Mesenchymal stem cell (in vitro differentiated cells and primary cell): ENCODE results near the gene ADK.

Experiments
- DNase-seq: peaks from one replicate; pipeline ENCODE4 v3.0.0-alpha.2; 2013
- H2AFZ ChIP-seq: one replicate; pipeline ENCODE4 v1.6.1; 2013; ENCODE audit warnings: low read depth, mild to moderate bottlenecking, control low read depth, inconsistent platforms, low read length, moderate library complexity
- H2AK5ac ChIP-seq: 2 replicates; pipeline ENCODE4 v1.6.1; 2013; ENCODE audit warnings: low read length, moderate library complexity, mild to moderate bottlenecking, inconsistent platforms; ENCODE audit not compliant: severe bottlenecking
- H2BK120ac ChIP-seq: one replicate; pipeline ENCODE4 v1.6.1; 2013; ENCODE audit warnings: low read depth, mild to moderate bottlenecking, inconsistent platforms, low read length, moderate library complexity
- H2BK12ac ChIP-seq, 2 experiments: one replicate each; pipeline ENCODE4 v1.6.1; 2013; ENCODE audit warnings: inconsistent platforms in 2 of 2, low read length in 2 of 2, mild to moderate bottlenecking in 2 of 2, moderate library complexity in 2 of 2, control low read depth in 1 of 2
- H2BK15ac ChIP-seq: one replicate; pipeline ENCODE4 v1.6.1; 2013; ENCODE audit warnings: mild to moderate bottlenecking, low read depth, inconsistent platforms; ENCODE audit not compliant: poor library complexity, severe bottlenecking
- H2BK5ac ChIP-seq: 2 replicates; pipeline ENCODE4 v1.6.1; 2013; ENCODE audit warnings: low read depth, mild to moderate bottlenecking, low read length, control low read depth, inconsistent platforms; ENCODE audit not compliant: poor library complexity, severe bottlenecking
- H3K14ac ChIP-seq, 2 experiments: one replicate each; pipeline ENCODE4 v1.6.1; 2013; ENCODE audit warnings: inconsistent platforms in 2 of 2, low read length in 2 of 2, control low read depth in 1 of 2, mild to moderate bottlenecking in 1 of 2, moderate library complexity in 1 of 2
- H3K18ac ChIP-seq, 2 experiments: one replicate each; pipeline ENCODE4 v1.6.1; 2013; ENCODE audit warnings: inconsistent platforms in 2 of 2, low read length in 2 of 2, control low read depth in 1 of 2, low read depth in 1 of 2, mild to moderate bottlenecking in 1 of 2
- H3K23ac ChIP-seq, 2 experiments: one replicate each; pipeline ENCODE4 v1.6.1; 2013; ENCODE audit warnings: inconsistent platforms in 2 of 2, low read length in 2 of 2, mild to moderate bottlenecking in 2 of 2, moderate library complexity in 2 of 2, control low read depth in 1 of 2
- H3K27ac ChIP-seq: 2 replicates; pipeline ENCODE4 v1.5.1; 2013; ENCODE audit warnings: mild to moderate bottlenecking, moderate library complexity, low read length, control low read depth, inconsistent platforms; ENCODE audit not compliant: poor library complexity, severe bottlenecking
- H3K27me3 ChIP-seq, 2 experiments: 2 replicates each; pipeline versions ENCODE4 v1.6.1 to v1.7.0; 2013; ENCODE audit warnings: low read length in 2 of 2, mild to moderate bottlenecking in 2 of 2, moderate library complexity in 2 of 2, control low read depth in 1 of 2, inconsistent platforms in 1 of 2; ENCODE audit not compliant: control insufficient read depth in 1 of 2, insufficient read depth in 1 of 2
- H3K36me3 ChIP-seq, 2 experiments: 2 replicates each; pipeline versions ENCODE4 v1.6.1 to v1.7.0; 2013; ENCODE audit warnings: low read length in 2 of 2, control low read depth in 1 of 2, inconsistent platforms in 1 of 2, low read depth in 1 of 2, mild to moderate bottlenecking in 1 of 2; ENCODE audit not compliant: insufficient read depth in 2 of 2, control insufficient read depth in 1 of 2
- H3K4ac ChIP-seq, 2 experiments: one replicate each; pipeline ENCODE4 v1.6.1; 2013; ENCODE audit warnings: inconsistent platforms in 2 of 2, low read length in 2 of 2, mild to moderate bottlenecking in 2 of 2, moderate library complexity in 2 of 2, control low read depth in 1 of 2, low read depth in 1 of 2
- H3K4me1 ChIP-seq: 2 replicates; pipeline ENCODE4 v1.6.1; 2013; ENCODE audit warnings: low read depth, low read length, control low read depth; ENCODE audit not compliant: control insufficient read depth, insufficient read depth
- H3K4me2 ChIP-seq: 2 replicates; pipeline ENCODE4 v1.6.1; 2013; ENCODE audit warnings: low read length, mild to moderate bottlenecking, inconsistent platforms; ENCODE audit not compliant: poor library complexity, severe bottlenecking
- H3K4me3 ChIP-seq, 2 experiments: 2 replicates each; pipeline versions ENCODE4 v1.5.1 to v1.7.0; 2013; ENCODE audit warnings: low read length in 2 of 2, mild to moderate bottlenecking in 2 of 2, control low read depth in 1 of 2, low read depth in 1 of 2; ENCODE audit not compliant: insufficient read depth in 1 of 2
- H3K79me1 ChIP-seq: replicated peaks from 2 replicates; pipeline ENCODE4 v1.6.1; 2013; ENCODE audit warnings: mild to moderate bottlenecking, control low read depth, low read length, inconsistent platforms; ENCODE audit not compliant: poor library complexity, severe bottlenecking
- H3K9ac ChIP-seq: 2 replicates; pipeline ENCODE4 v1.7.0; 2013; ENCODE audit warnings: mild to moderate bottlenecking, low read length, moderate library complexity
- H3K9me3 ChIP-seq: 2 replicates; pipeline ENCODE4 v1.7.0; 2013; ENCODE audit warnings: mild to moderate bottlenecking, low read length; ENCODE audit not compliant: control insufficient read depth
- H4K8ac ChIP-seq: one replicate; pipeline ENCODE4 v1.6.1; 2013; ENCODE audit warnings: inconsistent platforms, mild to moderate bottlenecking, low read length, moderate library complexity
- H4K91ac ChIP-seq: one replicate; pipeline ENCODE4 v1.6.1; 2013; ENCODE audit warnings: mild to moderate bottlenecking, low read length, inconsistent platforms
- WGBS: methylation state at CpG from one replicate; pipeline ENCODE4 v1.1.7; 2013; ENCODE audit warnings: mixed read lengths; 5-methylcytosine and 5-hydroxymethylcytosine counted together

Gene ADK

DNA sequence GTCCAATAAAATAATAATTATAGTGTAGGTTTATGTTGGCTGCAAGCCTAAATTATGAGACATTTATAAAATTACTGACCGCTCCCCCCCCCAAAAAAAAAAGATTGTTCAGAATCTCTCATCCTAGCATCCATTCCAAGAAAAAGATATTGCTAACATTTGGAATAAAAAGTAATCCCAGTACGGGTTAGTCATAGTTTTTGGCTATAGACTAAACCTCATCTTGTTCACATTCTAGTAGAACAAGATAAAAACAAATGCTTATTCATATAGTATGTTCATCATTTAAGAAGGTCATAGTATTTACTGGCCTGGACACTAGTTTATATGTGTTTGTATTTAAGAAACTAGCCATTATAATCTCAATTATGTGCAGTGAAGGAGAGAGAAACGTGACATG is 44.0 kb downstream of the ADK start:
- Histone ChIP-seq H3K14ac (no peak overlapping the region), H3K4me3 (peak overlapping the region in 1 of 2 experiments; percentile 38), H3K9me3 (no peaks in the 10 kb centered on the region), H3K27ac (no peak overlapping the region), H3K4ac (no peak overlapping the region), H4K8ac (no peak overlapping the region), H3K9ac (peak overlapping the region; percentile 39), H2AK5ac (no peak overlapping the region), H3K18ac (no peak overlapping the region), H3K27me3 (no peaks in the 10 kb centered on the region), H3K23ac (no peak overlapping the region), H3K4me1 (peaks cover 3% of the 10 kb centered on the region), H4K91ac (no peak overlapping the region), H2BK5ac (no peak overlapping the region), H2BK12ac (no peak overlapping the region), H3K4me2 (no peak overlapping the region), H2BK120ac (no peak overlapping the region), H3K36me3 (peaks cover 0 to 4% of the 10 kb centered on the region in 2 experiments), H2BK15ac (no peak overlapping the region), H2AFZ (no peak overlapping the region), H3K79me1 (peaks cover 15% of the 10 kb centered on the region)
- DNase-seq: no peak
- WGBS: no CpG with 5 or more reads among the region's 3 CpGs

DNA sequence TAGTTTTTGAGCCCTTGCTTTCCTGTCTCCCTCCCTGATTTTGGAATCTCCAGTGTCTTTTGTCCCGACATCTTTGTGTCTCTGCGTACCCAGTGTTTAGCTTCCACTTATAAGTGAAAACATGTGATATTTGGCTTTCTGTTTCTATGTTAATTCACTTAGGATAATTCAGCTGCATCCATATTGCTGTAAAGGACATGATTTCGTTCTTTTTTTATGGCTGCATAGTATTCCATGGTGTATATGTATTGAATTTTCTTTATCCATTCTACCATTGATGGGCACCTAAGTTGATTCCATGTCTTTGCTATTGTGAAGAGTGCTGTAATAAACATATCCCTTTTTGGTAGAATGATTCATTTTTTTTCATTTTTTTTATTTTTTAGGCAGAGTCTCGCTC is 48.3 kb downstream of the ADK start:
- H2AFZ ChIP-seq: no peak overlapping the region
- H2BK15ac ChIP-seq: no peak overlapping the region
- no peaks in the 10 kb centered on the region for H3K4me1 ChIP-seq
- no peak overlapping the region for H3K9ac ChIP-seq
- H3K36me3 ChIP-seq: peaks cover 4 to 20% of the 10 kb centered on the region in 2 experiments
- no peak overlapping the region for H3K27ac ChIP-seq
- 100% methylated on average over 3 of the region's 4 CpGs for WGBS
- H3K4ac ChIP-seq: no peak overlapping the region
- no peak overlapping the region for H4K8ac ChIP-seq
- no peak overlapping the region for H4K91ac ChIP-seq
- H3K4me2 ChIP-seq: no peak overlapping the region
- H3K79me1 ChIP-seq: peaks cover 8% of the 10 kb centered on the region
- H3K14ac ChIP-seq: no peak overlapping the region
- DNase-seq: no peak
- no peak overlapping the region for H2BK12ac ChIP-seq
- no peak overlapping the region for H3K4me3 ChIP-seq
- H2AK5ac ChIP-seq: no peak overlapping the region
- no peaks in the 10 kb centered on the region for H3K27me3 ChIP-seq
- no peak overlapping the region for H2BK5ac ChIP-seq
- H2BK120ac ChIP-seq: no peak overlapping the region
- H3K18ac ChIP-seq: no peak overlapping the region
- H3K23ac ChIP-seq: no peak overlapping the region
- no peaks in the 10 kb centered on the region for H3K9me3 ChIP-seq

DNA sequence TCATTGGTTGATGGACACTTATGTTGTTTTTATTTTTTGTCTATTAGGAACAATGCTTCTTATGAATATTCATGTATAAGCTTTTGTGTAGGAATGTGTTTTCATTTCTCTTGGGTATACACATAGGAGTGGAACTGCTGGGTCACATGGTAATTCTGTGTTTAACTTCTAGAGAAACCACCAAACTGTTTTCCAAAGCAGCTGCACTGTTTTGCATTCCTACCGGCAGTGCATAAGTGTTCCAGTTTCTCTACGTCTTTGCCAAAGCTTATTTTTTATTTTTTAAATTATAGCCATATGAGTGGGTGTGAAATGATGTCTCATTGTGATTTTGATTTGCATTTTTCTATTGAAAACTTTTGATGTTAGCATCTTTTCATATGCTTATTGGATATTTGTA is 51.3 kb downstream of the ADK start:
- Histone ChIP-seq H3K23ac (no peak overlapping the region), H3K27ac (no peak overlapping the region), H3K4ac (no peak overlapping the region), H3K4me1 (no peaks in the 10 kb centered on the region), H2BK12ac (no peak overlapping the region), H3K27me3 (no peaks in the 10 kb centered on the region), H2BK120ac (no peak overlapping the region), H2AFZ (no peak overlapping the region), H4K8ac (no peak overlapping the region), H2BK5ac (no peak overlapping the region), H3K18ac (no peak overlapping the region), H2BK15ac (no peak overlapping the region), H3K14ac (no peak overlapping the region), H3K36me3 (peaks cover 5 to 27% of the 10 kb centered on the region in 2 experiments), H3K4me2 (no peak overlapping the region), H2AK5ac (no peak overlapping the region), H3K9me3 (no peaks in the 10 kb centered on the region), H3K4me3 (no peak overlapping the region), H4K91ac (no peak overlapping the region), H3K79me1 (peaks cover 7% of the 10 kb centered on the region), H3K9ac (no peak overlapping the region)
- DNase-seq: no peak
- no CpG with 5 or more reads among the region's 2 CpGs for WGBS

DNA sequence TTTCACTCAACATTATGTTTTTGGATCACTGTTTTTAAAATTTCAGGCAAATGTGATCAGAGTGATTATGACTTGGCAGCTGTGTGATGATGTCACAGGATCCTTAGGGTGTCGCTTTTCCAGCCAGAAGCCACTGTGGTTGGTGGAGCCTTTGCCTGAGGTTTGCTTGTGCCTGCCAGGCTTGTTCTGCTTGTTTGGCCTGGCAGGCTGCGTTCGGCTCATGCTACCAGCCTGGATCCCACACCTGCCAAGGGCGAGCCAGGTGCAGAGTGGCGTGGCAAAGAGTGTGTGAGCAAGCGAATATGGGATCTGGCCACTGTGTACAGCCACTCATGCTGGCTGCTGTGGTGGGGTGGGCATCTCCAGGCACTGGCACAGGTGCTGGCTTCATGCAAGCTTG is 55.7 kb downstream of the ADK start:
- Histone ChIP-seq H3K4me3 (no peak overlapping the region), H3K27ac (no peak overlapping the region), H4K91ac (no peak overlapping the region), H3K4ac (no peak overlapping the region), H3K27me3 (no peaks in the 10 kb centered on the region), H2BK15ac (no peak overlapping the region), H3K23ac (no peak overlapping the region), H2BK5ac (no peak overlapping the region), H3K18ac (no peak overlapping the region), H3K4me2 (no peak overlapping the region), H2AK5ac (no peak overlapping the region), H3K79me1 (peaks cover 9% of the 10 kb centered on the region), H3K9ac (no peak overlapping the region), H2BK120ac (no peak overlapping the region), H3K9me3 (no peaks in the 10 kb centered on the region), H3K14ac (no peak overlapping the region), H4K8ac (no peak overlapping the region), H3K36me3 (peaks cover 5 to 17% of the 10 kb centered on the region in 2 experiments), H2AFZ (no peak overlapping the region), H2BK12ac (no peak overlapping the region), H3K4me1 (peaks cover 4% of the 10 kb centered on the region)
- no peak for DNase-seq
- 98% methylated on average over 6 of the region's 6 CpGs for WGBS
